Measurements from ENCODE around the gene SSH2. TPM values are rescaled to one million over a fixed set of nuclear protein-coding genes. Genes with fewer than 3 reads are reported as not detected.

SSH2 gene
- total and polyA plus RNA-seq, 2 of the 13 experiments (the other 11 are each of a cell fraction or from before 2014, with no cell fraction given), result 6.0 to 6.4 TPM

DNA sequence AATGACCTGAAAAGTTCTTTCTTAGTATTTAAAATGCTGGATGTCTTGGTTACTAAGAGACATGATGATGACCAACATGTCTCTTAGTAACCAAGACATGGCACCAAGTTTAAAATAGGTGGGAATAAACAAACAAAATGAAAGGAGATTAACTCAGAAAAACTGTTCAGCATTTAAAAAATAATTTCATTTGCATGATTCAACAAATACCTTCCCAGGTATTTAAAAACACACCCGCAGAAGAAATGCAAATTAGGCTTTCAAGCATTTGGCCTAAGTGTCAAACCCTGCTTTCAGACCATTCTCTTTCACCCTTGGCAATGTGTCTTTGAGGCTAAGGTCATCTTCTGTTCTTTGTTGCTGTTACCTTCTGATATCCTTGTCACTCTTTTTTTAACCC, 215.9 kb downstream of the SSH2 start (continued):
- TF ChIP-seq AKAP8 (CRISPR knock-in tag; IDR thresholded peaks at IDR 0.05), result no peak
- no peak for TF ChIP-seq ELF3 (CRISPR knock-in tag; IDR thresholded peaks at IDR 0.05)
- no peak for TF ChIP-seq POLR2G (IDR thresholded peaks at IDR 0.05; ENCODE audit: low read depth, low read length)
- TF ChIP-seq ARID2 (CRISPR knock-in tag; IDR thresholded peaks at IDR 0.05; ENCODE audit: borderline replicate concordance), result no peak
- no peak for TF ChIP-seq ZNF136 (CRISPR knock-in tag; IDR thresholded peaks at IDR 0.05; ENCODE audit: low read depth)

GRCh38 chr17:29713626-29714025, 216.4 kb downstream of the SSH2 start:
- H3K4me3 ChIP-seq (replicated peaks in 1 of 3; ENCODE audit: insufficient read depth in 1 of 3, low read depth in 2 of 3, low read length in 3 of 3), result no peak overlapping the region
- H4K20me1 ChIP-seq (ENCODE audit: insufficient read depth, low read length), result no peaks in the 10 kb centered on the region
- in situ Hi-C loops (cut with HindIII; ENCODE audit: extremely low pct_ligation_motif_present, low pct_unique_long_range_greater_than_20kb) (no loop called here), intact Hi-C loops (cut with micrococcal nuclease; ENCODE audit: unreplicated experiment) (no loop called here)
- H3K36me3 ChIP-seq (replicated peaks in 1 of 2; ENCODE audit: control insufficient read depth in 1 of 2, insufficient read depth in 2 of 2, low read length in 2 of 2), result no peaks in the 10 kb centered on the region
- CTCF ChIA-PET (ENCODE audit: low intra/inter-chr PET ratio, low total read pairs), result no interaction called here
- no peaks in the 10 kb centered on the region for H3K27me3 ChIP-seq (ENCODE audit: control insufficient read depth in 1 of 2, insufficient read depth in 2 of 2, low read length in 2 of 2)
- no TSS peak for BruUV-seq (replicated peaks)
- no peak for FAIRE-seq
- peaks cover 23% of the 10 kb centered on the region for H3K4me1 ChIP-seq (ENCODE audit: insufficient read depth, low read length)
- TF ChIP-seq KDM5B (CRISPR knock-in tag; IDR thresholded peaks at IDR 0.05; ENCODE audit: borderline replicate concordance), result no peak
- H3K27ac ChIP-seq (ENCODE audit: extremely low read length, insufficient read depth, low read length), result no peak overlapping the region
- H3K9me3 ChIP-seq (ENCODE audit: low read length), result no peaks in the 10 kb centered on the region
- H3K9ac ChIP-seq (ENCODE audit: insufficient read depth, low read depth, low read length), result no peak overlapping the region
- H2AFZ ChIP-seq (ENCODE audit: low read length), result no peak overlapping the region
- ATAC-seq, result no peak
- no peaks in the 10 kb centered on the region for H3K79me2 ChIP-seq (ENCODE audit: insufficient read depth, low read length)
- POLR2A ChIA-PET, result no interaction called here
- H3K4me2 ChIP-seq (ENCODE audit: low read depth, low read length), result no peak overlapping the region
- DNase-seq (ENCODE audit: low spot score), result no peak

DNA sequence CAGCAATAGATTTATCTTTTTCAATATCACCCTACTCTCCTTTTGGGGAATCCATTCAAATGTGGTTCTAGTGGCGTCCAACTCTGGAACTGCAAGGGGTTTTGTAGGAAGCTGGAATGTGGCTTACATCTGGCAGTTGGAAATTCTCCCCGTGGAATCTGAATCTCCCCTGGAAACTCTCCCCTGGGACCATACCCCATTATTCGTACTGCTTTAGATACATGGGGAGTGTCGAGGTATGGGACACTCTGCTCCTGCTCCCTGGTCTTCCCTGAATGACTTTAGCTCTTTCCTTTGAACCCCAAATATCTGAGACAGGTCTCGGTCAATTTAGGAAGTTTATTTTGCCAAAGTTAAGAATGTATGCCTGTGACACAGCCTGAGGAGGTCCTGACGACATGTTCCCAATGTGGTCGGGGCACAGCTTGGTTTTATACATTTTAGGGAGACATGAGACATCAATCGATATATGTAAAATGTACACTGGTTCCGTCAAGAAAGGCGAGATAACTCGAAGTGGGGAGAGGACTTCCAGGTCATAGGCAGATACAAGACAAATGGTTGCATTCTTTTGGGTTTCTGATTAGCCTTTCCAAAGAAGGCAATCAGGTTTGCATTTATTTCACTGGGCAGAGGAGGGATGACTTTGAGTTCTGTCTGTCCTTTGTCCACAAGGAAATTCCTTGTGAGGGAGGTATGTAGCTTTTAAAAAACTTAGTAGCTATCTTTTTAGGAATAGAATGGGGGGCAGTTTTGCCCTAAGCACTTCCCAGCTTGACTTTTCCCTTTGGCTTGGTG, 218.2 kb downstream of the SSH2 start:
- intact Hi-C loops (cut with micrococcal nuclease; ENCODE audit: unreplicated experiment) (no loop called here), in situ Hi-C loops (cut with HindIII; ENCODE audit: extremely low pct_ligation_motif_present, low pct_unique_long_range_greater_than_20kb) (no loop called here)
- no TSS peak for BruUV-seq (replicated peaks)
- Histone ChIP-seq H2AFZ (ENCODE audit: low read length) (no peak overlapping the region), H4K20me1 (ENCODE audit: insufficient read depth, low read length) (no peaks in the 10 kb centered on the region), H3K4me2 (ENCODE audit: low read depth, low read length) (no peak overlapping the region), H3K27ac (ENCODE audit: extremely low read length, insufficient read depth, low read length) (no peak overlapping the region), H3K36me3 (replicated peaks in 1 of 2; ENCODE audit: control insufficient read depth in 1 of 2, insufficient read depth in 2 of 2, low read length in 2 of 2) (no peaks in the 10 kb centered on the region), H3K9me3 (ENCODE audit: low read length) (no peaks in the 10 kb centered on the region), H3K9ac (ENCODE audit: insufficient read depth, low read depth, low read length) (no peak overlapping the region), H3K4me3 (replicated peaks in 1 of 3; ENCODE audit: insufficient read depth in 1 of 3, low read depth in 2 of 3, low read length in 3 of 3) (no peak overlapping the region), H3K79me2 (ENCODE audit: insufficient read depth, low read length) (no peaks in the 10 kb centered on the region), H3K4me1 (ENCODE audit: insufficient read depth, low read length) (peaks cover 23% of the 10 kb centered on the region), H3K27me3 (ENCODE audit: control insufficient read depth in 1 of 2, insufficient read depth in 2 of 2, low read length in 2 of 2) (no peaks in the 10 kb centered on the region)
- FAIRE-seq (no peak), ATAC-seq (no peak), DNase-seq (ENCODE audit: low spot score) (no peak)
- 97% methylated on average over 11 of the region's 11 CpGs for WGBS (ENCODE audit: low lambda C conversion rate)
- CTCF ChIA-PET (ENCODE audit: low intra/inter-chr PET ratio, low total read pairs), result no interaction called here
- POLR2A ChIA-PET, result interaction anchor here (0.6 kb wide), 1 partner anchor 13 kb away, joined by 3 read pairs; no protein-coding TSS in a partner anchor
- TF ChIP-seq ZNF558 (CRISPR knock-in tag; IDR thresholded peaks at IDR 0.05; ENCODE audit: borderline replicate concordance) (no peak), ZFAT (CRISPR knock-in tag; conservative IDR thresholded peaks at IDR 0.05) (no peak), SMAD1 (CRISPR knock-in tag; IDR thresholded peaks at IDR 0.05; ENCODE audit: borderline replicate concordance, low read depth) (no peak), NRL (CRISPR knock-in tag; IDR thresholded peaks at IDR 0.05; ENCODE audit: borderline replicate concordance) (no peak), MYC (CRISPR knock-in tag; IDR thresholded peaks at IDR 0.05; ENCODE audit: borderline replicate concordance) (no peak), ATM (IDR thresholded peaks at IDR 0.05; ENCODE audit: borderline replicate concordance) (no peak), SMAD3 (CRISPR knock-in tag; IDR thresholded peaks at IDR 0.05) (no peak), RXRB (CRISPR knock-in tag; IDR thresholded peaks at IDR 0.05; ENCODE audit: borderline replicate concordance) (no peak)
- TF ChIP-seq, protein P1, sequence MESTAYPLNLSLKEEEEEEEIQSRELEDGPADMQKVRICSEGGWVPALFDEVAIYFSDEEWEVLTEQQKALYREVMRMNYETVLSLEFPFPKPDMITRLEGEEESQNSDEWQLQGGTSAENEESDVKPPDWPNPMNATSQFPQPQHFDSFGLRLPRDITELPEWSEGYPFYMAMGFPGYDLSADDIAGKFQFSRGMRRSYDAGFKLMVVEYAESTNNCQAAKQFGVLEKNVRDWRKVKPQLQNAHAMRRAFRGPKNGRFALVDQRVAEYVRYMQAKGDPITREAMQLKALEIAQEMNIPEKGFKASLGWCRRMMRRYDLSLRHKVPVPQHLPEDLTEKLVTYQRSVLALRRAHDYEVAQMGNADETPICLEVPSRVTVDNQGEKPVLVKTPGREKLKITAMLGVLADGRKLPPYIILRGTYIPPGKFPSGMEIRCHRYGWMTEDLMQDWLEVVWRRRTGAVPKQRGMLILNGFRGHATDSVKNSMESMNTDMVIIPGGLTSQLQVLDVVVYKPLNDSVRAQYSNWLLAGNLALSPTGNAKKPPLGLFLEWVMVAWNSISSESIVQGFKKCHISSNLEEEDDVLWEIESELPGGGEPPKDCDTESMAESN (CRISPR knock-in tag; conservative IDR thresholded peaks at IDR 0.05), result no peak

All from HepG2 (cell line).